DOHH2 (cell line): ENCODE data around the gene DPPA4.

Source experiments
- EZH2phosphoT487 ChIP-seq: fragments of 200-600 bp; sonication (generic); IDR thresholded peaks from 2 replicates; pipeline ENCODE4 v1.6.1; 2017; ENCODE audit warnings: borderline replicate concordance, mild to moderate bottlenecking, antibody characterized with exemption, low read length, moderate library complexity, mixed read lengths
- TF ChIP-seq, protein P1 (sequence below): fragments of 200-600 bp; sonication (generic); IDR thresholded peaks from one replicate; pipeline ENCODE4 v1.5.1; 2014; ENCODE audit warnings: antibody characterized with exemption, mild to moderate bottlenecking, low read depth, low read length; ENCODE audit not compliant: poor library complexity, severe bottlenecking

DNA sequence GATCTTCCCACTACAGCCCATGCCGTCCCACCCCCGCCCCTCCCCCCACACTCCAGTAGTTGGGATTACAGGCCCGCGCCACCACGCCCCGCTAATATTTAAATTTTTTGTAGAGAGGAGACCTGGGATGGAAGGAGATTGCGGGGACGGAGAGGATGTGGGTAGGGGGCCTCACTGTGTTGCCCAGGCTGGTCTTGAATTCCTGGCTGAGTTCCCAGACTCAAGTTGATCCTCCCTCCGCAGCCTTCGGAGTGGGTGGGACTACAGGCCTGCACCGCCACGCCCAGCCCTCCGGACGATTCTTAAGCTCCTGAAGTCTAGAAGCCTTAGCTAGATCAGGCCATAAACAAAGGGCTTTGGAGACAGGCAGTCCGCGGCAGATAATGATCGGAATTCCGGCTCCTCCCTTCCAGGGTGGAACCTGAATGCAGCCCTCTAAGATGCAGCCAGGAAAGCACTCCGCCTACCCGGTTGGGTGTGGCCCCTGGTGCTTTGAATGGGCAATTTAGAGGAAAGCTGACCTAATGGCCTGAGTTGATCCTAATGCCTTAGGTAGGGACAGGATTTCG is 21.1 kb downstream of the DPPA4 start, which contains the start of gene DPPA2:
- TF ChIP-seq, protein P1, sequence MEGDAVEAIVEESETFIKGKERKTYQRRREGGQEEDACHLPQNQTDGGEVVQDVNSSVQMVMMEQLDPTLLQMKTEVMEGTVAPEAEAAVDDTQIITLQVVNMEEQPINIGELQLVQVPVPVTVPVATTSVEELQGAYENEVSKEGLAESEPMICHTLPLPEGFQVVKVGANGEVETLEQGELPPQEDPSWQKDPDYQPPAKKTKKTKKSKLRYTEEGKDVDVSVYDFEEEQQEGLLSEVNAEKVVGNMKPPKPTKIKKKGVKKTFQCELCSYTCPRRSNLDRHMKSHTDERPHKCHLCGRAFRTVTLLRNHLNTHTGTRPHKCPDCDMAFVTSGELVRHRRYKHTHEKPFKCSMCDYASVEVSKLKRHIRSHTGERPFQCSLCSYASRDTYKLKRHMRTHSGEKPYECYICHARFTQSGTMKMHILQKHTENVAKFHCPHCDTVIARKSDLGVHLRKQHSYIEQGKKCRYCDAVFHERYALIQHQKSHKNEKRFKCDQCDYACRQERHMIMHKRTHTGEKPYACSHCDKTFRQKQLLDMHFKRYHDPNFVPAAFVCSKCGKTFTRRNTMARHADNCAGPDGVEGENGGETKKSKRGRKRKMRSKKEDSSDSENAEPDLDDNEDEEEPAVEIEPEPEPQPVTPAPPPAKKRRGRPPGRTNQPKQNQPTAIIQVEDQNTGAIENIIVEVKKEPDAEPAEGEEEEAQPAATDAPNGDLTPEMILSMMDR = no peak
- no peak for TF ChIP-seq EZH2phosphoT487
